K562 (cell line): Measurements from ENCODE around the gene TM7SF3. TPM values are rescaled to one million over a fixed set of nuclear protein-coding genes. Genes with fewer than 3 reads are reported as not detected.

ENCODE experiments used
- ATAC-seq: fragments of 200-7000 bp; cut with Tn5 transposase; 3 replicates; pipeline ENCODE4 v1.9.1; 2020; ENCODE audit warnings: moderate library complexity
- BruUV-seq: library from RNA; stranded (reverse); fragments of 400-500 nt; replicated peaks from 2 replicates; lab custom pipeline; 2021; lab: Mats Ljungman, UMichigan
- CTCF ChIA-PET: fragments of 300-600 bp; formaldehyde crosslinking; extraction: SDS; loops from one replicate; lab custom pipeline; 2021; ENCODE audit warnings: low intra/inter-chr PET ratio; lab: Yijun Ruan, JAX
- POLR2A ChIA-PET: fragments of 300-600, 350-650 bp; sonication (Branson Sonifier 250); formaldehyde crosslinking; extraction: SDS; loops from one replicate; lab custom pipeline; 2021; ENCODE audit warnings: antibody characterized with exemption, inconsistent platforms; lab: Yijun Ruan, JAX
- DNase-seq, 4 experiments: peaks; one replicate each; pipeline versions ENCODE4 v3.0.0 to v3.0.0-alpha.2; 2011 to 2018; ENCODE audit warnings: low spot score in 3 of 4, mixed read lengths in 3 of 4; ENCODE audit errors: extremely low read depth in 1 of 4
- FAIRE-seq: peaks from 2 replicates; lab custom pipeline; 2011; peaks lifted over from hg19 to GRCh38; lab: Jason Lieb, UNC
- H2AFZ ChIP-seq: 2 replicates; pipeline ENCODE4 v1.6.0; 2011; ENCODE audit warnings: low read depth, low read length, control low read depth, inconsistent platforms
- H3K27ac ChIP-seq: fragments of 200-600 bp; 3 replicates; pipeline ENCODE4 v1.8.0; 2011; ENCODE audit warnings: low read depth, mild to moderate bottlenecking, control low read depth, inconsistent platforms, low read length, moderate library complexity, mixed read lengths; ENCODE audit errors: extremely low read depth
- H3K27me3 ChIP-seq, 2 experiments: fragments of 300-600 bp in 1 of 2; 2 replicates in 1 of 2; 3 replicates in 1 of 2; pipeline versions ENCODE4 v1.6.0 to v1.8.0; 2011; ENCODE audit warnings: inconsistent platforms in 2 of 2, low read length in 2 of 2, mild to moderate bottlenecking in 1 of 2, mixed read lengths in 1 of 2, moderate library complexity in 1 of 2; ENCODE audit not compliant: control insufficient read depth in 2 of 2, insufficient read depth in 2 of 2
- H3K36me3 ChIP-seq: fragments of 300-600 bp; 3 replicates; pipeline ENCODE4 v1.8.0; 2011; ENCODE audit warnings: mild to moderate bottlenecking, low read length, inconsistent platforms; ENCODE audit not compliant: control insufficient read depth, insufficient read depth
- H3K4me1 ChIP-seq, 2 experiments: fragments of 200-600 bp in 1 of 2; replicated peaks in 1 of 2; 2 replicates in 1 of 2; 3 replicates in 1 of 2; pipeline versions ENCODE4 v1.5.1 to v1.8.0; 2011; ENCODE audit warnings: inconsistent platforms in 2 of 2, low read length in 2 of 2, mild to moderate bottlenecking in 1 of 2, mixed read lengths in 1 of 2, moderate library complexity in 1 of 2; ENCODE audit not compliant: control insufficient read depth in 2 of 2, insufficient read depth in 2 of 2
- H3K4me2 ChIP-seq: 2 replicates; pipeline ENCODE4 v1.6.1; 2011; ENCODE audit warnings: low read length, control low read depth, inconsistent platforms, mixed read lengths; ENCODE audit not compliant: insufficient read depth
- H3K4me3 ChIP-seq: fragments of 200-600 bp; sonication (generic), shearing (Covaris generic); 2 replicates; pipeline ENCODE4 v1.5.1; 2016; ENCODE audit warnings: control low read depth, inconsistent platforms
- H3K79me2 ChIP-seq: fragments of 200-600 bp; 3 replicates; pipeline ENCODE4 v1.8.0; 2011; ENCODE audit warnings: low read length, inconsistent platforms; ENCODE audit not compliant: control insufficient read depth, insufficient read depth
- H3K9ac ChIP-seq, 2 experiments: 2 replicates each; pipeline versions ENCODE4 v1.6.0 to v1.6.1; 2011; ENCODE audit warnings: low read depth in 2 of 2, low read length in 2 of 2, control low read depth in 1 of 2, inconsistent platforms in 1 of 2, mild to moderate bottlenecking in 1 of 2, mixed read lengths in 1 of 2; ENCODE audit not compliant: insufficient read depth in 1 of 2
- H3K9me1 ChIP-seq: one replicate; pipeline ENCODE4 v1.6.0; 2011; ENCODE audit warnings: inconsistent platforms, mild to moderate bottlenecking, low read length, moderate library complexity; ENCODE audit not compliant: control insufficient read depth, insufficient read depth
- H3K9me3 ChIP-seq: replicated peaks from 2 replicates; pipeline ENCODE4 v1.5.1; 2011; ENCODE audit warnings: low read depth, low read length, inconsistent platforms; ENCODE audit not compliant: control insufficient read depth, insufficient read depth
- H4K20me1 ChIP-seq: replicated peaks from 2 replicates; pipeline ENCODE4 v1.6.1; 2011; ENCODE audit warnings: low read length, inconsistent platforms, mixed read lengths; ENCODE audit not compliant: control insufficient read depth, insufficient read depth
- CXXC5 ChIP-seq: fragments of 250-450 bp; sonication (Bioruptor Pico); IDR thresholded peaks from 2 replicates; pipeline ENCODE4 v1.8.0; 2022; ENCODE audit warnings: inconsistent platforms, mild to moderate bottlenecking, moderate library complexity
- DLX4 ChIP-seq: fragments of 250-450 bp; sonication (Bioruptor Pico); IDR thresholded peaks from 2 replicates; pipeline ENCODE4 v1.6.1; 2021; ENCODE audit warnings: mild to moderate bottlenecking
- DPF2 ChIP-seq: fragments of 450-650 bp; IDR thresholded peaks from 2 replicates; pipeline ENCODE4 v1.6.1; 2016
- ELK3 ChIP-seq: fragments of 450-650 bp; formaldehyde crosslinking; IDR thresholded peaks from 2 replicates; pipeline ENCODE4 v1.4.0; 2020; ENCODE audit warnings: mild to moderate bottlenecking
- FOXK2 ChIP-seq, 2 experiments: fragments of 450-650 bp; IDR thresholded peaks in 1 of 2; conservative IDR thresholded peaks in 1 of 2; 2 replicates each; pipeline ENCODE4 v1.6.1; 2016; ENCODE audit warnings: low read depth in 2 of 2, mild to moderate bottlenecking in 1 of 2
- GABPA ChIP-seq: fragments of 200-800 bp; sonication (Bioruptor generic); conservative IDR thresholded peaks from 2 replicates; pipeline ENCODE4 v1.6.1; 2016; ENCODE audit warnings: low read depth, missing genetic modification characterization, missing compliant biosample characterization
- HMG20B ChIP-seq: fragments of 250-450 bp; sonication (Bioruptor Pico); IDR thresholded peaks from 2 replicates; pipeline ENCODE4 v1.5.0; 2021; ENCODE audit warnings: mild to moderate bottlenecking
- KLF10 ChIP-seq: fragments of 250-450 bp; sonication (Bioruptor Pico); IDR thresholded peaks from 2 replicates; pipeline ENCODE4 v1.6.1; 2021; ENCODE audit warnings: matching md5 sums
- MEIS2 ChIP-seq: fragments of 450-650 bp; IDR thresholded peaks from 2 replicates; pipeline ENCODE4 v1.6.1; 2014; ENCODE audit warnings: mild to moderate bottlenecking; ENCODE audit not compliant: partially characterized antibody
- NFXL1 ChIP-seq: fragments of 450-650 bp; formaldehyde crosslinking; IDR thresholded peaks from 2 replicates; pipeline ENCODE4 v1.4.0; 2021; ENCODE audit warnings: mild to moderate bottlenecking
- SAFB2 ChIP-seq: fragments of 200-400 bp; formaldehyde crosslinking; IDR thresholded peaks from 2 replicates; pipeline ENCODE4 v1.6.1; 2018; ENCODE audit warnings: borderline replicate concordance, low read length, low read depth, moderate library complexity; ENCODE audit not compliant: severe bottlenecking
- ZBTB34 ChIP-seq: fragments of 250-450 bp; sonication (Bioruptor Pico); IDR thresholded peaks from 2 replicates; pipeline ENCODE4 v1.8.0; 2021; ENCODE audit warnings: mild to moderate bottlenecking, moderate library complexity
- ZBTB49 ChIP-seq: sonication (generic); formaldehyde crosslinking; IDR thresholded peaks from 2 replicates; pipeline ENCODE4 v1.8.0; 2022; ENCODE audit warnings: missing genetic modification reagents, mild to moderate bottlenecking, borderline replicate concordance
- ZNF277 ChIP-seq: fragments of 250-450 bp; sonication (Bioruptor Pico); IDR thresholded peaks from 2 replicates; pipeline ENCODE4 v1.8.0; 2022; ENCODE audit warnings: inconsistent platforms, mild to moderate bottlenecking, moderate library complexity, borderline replicate concordance
- ZNF717 ChIP-seq: fragments of 250-450 bp; sonication (Bioruptor Pico); IDR thresholded peaks from 2 replicates; pipeline ENCODE4 v1.5.0; 2021
- WGBS: fragments of 100-300 bp; shearing (Covaris generic); methylation state at CpG from one replicate; pipeline ENCODE4 v1.1.6; 2016; ENCODE audit warnings: low coverage, mixed read lengths; ENCODE audit not compliant: insufficient coverage; ENCODE audit errors: missing lambda C conversion rate; 5-methylcytosine and 5-hydroxymethylcytosine counted together
- in situ Hi-C: fragments of 300-500 bp; cut with MboI; formaldehyde crosslinking; loops from 4 replicates; pipeline ENCODE4 v1.15.0; 2018; ENCODE audit warnings: inconsistent platforms, mixed read lengths
- intact Hi-C: fragments of 100-400 bp; cut with micrococcal nuclease; formaldehyde crosslinking; loops from 2 replicates; pipeline ENCODE4 v1.14.2; 2022
- polyA plus RNA-seq, 8 experiments: library from polyadenylated mRNA; depleted of rRNA in 4 of 8; stranded (reverse) in 5 of 8; unstranded in 3 of 8; fragments of >200 nt; fragmentation: Nextera tagmentation in 2 of 8; fragmentation: Illumina TruSeq in 1 of 8; extraction: Ambion mirVana in 2 of 8; extraction: Trizol in 1 of 8; gene quantifications; 2 replicates each; pipeline versions ENCODE4 v1.2.1 to v1.2.3, GENCODE V29; 2011 to 2014; ENCODE audit warnings: inconsistent platforms in 1 of 8, missing spikeins in 1 of 8
- total RNA-seq, 7 experiments: library from RNA; depleted of rRNA in 6 of 7; stranded (reverse); fragments of >200 nt in 6 of 7; fragmentation: Illumina TruSeq in 2 of 7; extraction: Trizol in 2 of 7; gene quantifications; 2 replicates each; pipeline versions ENCODE4 v1.2.1 to v1.2.3, GENCODE V29; 2011 to 2021; ENCODE audit warnings: low replicate concordance in 1 of 7

TM7SF3 gene
- total and polyA plus RNA-seq, 9 of the 15 experiments (the other 6 are each of a cell fraction or from before 2014, with no cell fraction given), result 9.3 to 90.4 (median 24.8) TPM

GRCh38 chr12:26979733-26980132 lies 34.5 kb downstream of the TM7SF3 start:
- H3K27me3 ChIP-seq, result no peaks in the 10 kb centered on the region
- intact Hi-C loops, result no loop called here
- CTCF ChIA-PET, result no interaction called here
- in situ Hi-C loops, result no loop called here
- no peaks in the 10 kb centered on the region for H3K4me1 ChIP-seq
- H3K4me3 ChIP-seq, result no peak overlapping the region
- no peak overlapping the region for H2AFZ ChIP-seq
- H3K9ac ChIP-seq, result no peak overlapping the region
- ATAC-seq (no peak), FAIRE-seq (no peak), DNase-seq (no peak)
- POLR2A ChIA-PET, result interaction anchor here (0.8 kb wide), 1 partner anchor 716 kb away, joined by 3 read pairs; no protein-coding TSS in a partner anchor
- WGBS, result 75% methylated on average over 11 of the region's 11 CpGs
- H3K27ac ChIP-seq, result no peak overlapping the region
- H3K9me3 ChIP-seq, result no peaks in the 10 kb centered on the region
- H3K36me3 ChIP-seq, result peaks cover 17% of the 10 kb centered on the region; the same call in 2 of the 3 replicates
- H3K4me2 ChIP-seq, result no peak overlapping the region
- H3K9me1 ChIP-seq, result no peaks in the 10 kb centered on the region
- H4K20me1 ChIP-seq, result no peaks in the 10 kb centered on the region
- no TSS peak for BruUV-seq
- H3K79me2 ChIP-seq, result no peaks in the 10 kb centered on the region
- TF ChIP-seq CXXC5 (no peak), ZBTB34 (no peak), ZNF717 (CRISPR knock-in tag) (no peak), DPF2 (no peak), MEIS2 (no peak), ELK3 (CRISPR knock-in tag) (no peak), SAFB2 (no peak), ZNF277 (no peak), FOXK2 (conservative IDR thresholded peaks at IDR 0.05 in 1 of 2, IDR thresholded peaks at IDR 0.05 in 1 of 2; ENCODE audit: low read depth in 2 of 2) (no peak), ZBTB49 (CRISPR knock-in tag) (no peak), HMG20B (CRISPR knock-in tag) (no peak), DLX4 (CRISPR knock-in tag) (no peak), NFXL1 (CRISPR knock-in tag) (no peak), GABPA (tag) (no peak), KLF10 (CRISPR knock-in tag) (no peak)
